Measurements from ENCODE around the gene C17orf50. TPM values are rescaled to one million over a fixed set of nuclear protein-coding genes. Genes with fewer than 3 reads are reported as not detected.

C17orf50 gene
- total RNA-seq, 1 experiment from 2014 or later, result not detected

GRCh38 chr17:35784895-35785294 lies 24.2 kb downstream of the C17orf50 start:
- no TSS peak for BruUV-seq (replicated peaks)
- intact Hi-C loops (cut with micrococcal nuclease), result no loop called here

More at GRCh38 chr17:35784895-35785294, 24.2 kb downstream of the C17orf50 start:
- Histone ChIP-seq H3K4me2 (ENCODE audit: low read length) (no peak overlapping the region), H3K4me1 (ENCODE audit: control insufficient read depth in 1 of 2, insufficient read depth in 2 of 2, low read length in 2 of 2) (peaks cover 19 to 53% of the 10 kb centered on the region in 2 experiments), H3K9me2 (ENCODE audit: insufficient read depth) (no peaks in the 10 kb centered on the region), H3K79me2 (ENCODE audit: insufficient read depth, low read length) (no peaks in the 10 kb centered on the region), H2AFZ (ENCODE audit: low read depth, low read length, poor library complexity, severe bottlenecking) (no peak overlapping the region), H4K20me1 (ENCODE audit: insufficient read depth) (no peaks in the 10 kb centered on the region), H3K36me3 (ENCODE audit: control insufficient read depth in 1 of 2, insufficient read depth in 2 of 2, low read length in 2 of 2) (no peaks in the 10 kb centered on the region), H3K27me3 (ENCODE audit: insufficient read depth, low read length) (0 out of 2 replicates have a peak, but pooled peaks cover 3% of the 10 kb centered on the region), H3K9ac (ENCODE audit: low read length) (no peak overlapping the region), H3K9me3 (ENCODE audit: control insufficient read depth in 1 of 2, insufficient read depth in 1 of 2, low read depth in 1 of 2, low read length in 2 of 2) (no peaks in the 10 kb centered on the region), H3K27ac (ENCODE audit: low read depth, low read length) (no peak overlapping the region), H3K4me3 (replicated peaks in 1 of 2; ENCODE audit: low read depth in 1 of 2, low read length in 2 of 2) (no peak overlapping the region)
- ATAC-seq, result no peak
- DNase-seq (ENCODE audit: low read depth, low spot score), result no peak
- ChIA-PET POLR2A (interaction anchor here (1.2 to 1.6 kb wide), 2 partner anchors 12 to 24 kb away, joined by 3 to 6 read pairs; partner anchors contain the start of gene TAF15), CTCF (interaction anchor here (1.1 kb wide), 1 partner anchor 14 kb away, joined by 3 read pairs; no protein-coding TSS in a partner anchor), RAD21 (ENCODE audit: low non-redundant PET in 1 of 2, low total read pairs in 2 of 2, uncharacterized antibody in 2 of 2, unreplicated experiment in 2 of 2) (no interaction called here)
- TF ChIP-seq EGR1 (IDR thresholded peaks at IDR 0.05; ENCODE audit: low read depth) (no peak), FOSL1 (IDR thresholded peaks at IDR 0.05; ENCODE audit: low read depth) (no peak), SP1 (IDR thresholded peaks at IDR 0.05; ENCODE audit: low read depth) (no peak), EZH2phosphoT487 (IDR thresholded peaks at IDR 0.05; ENCODE audit: borderline replicate concordance) (no peak), ZBTB33 (IDR thresholded peaks at IDR 0.05; ENCODE audit: extremely low read depth, insufficient replicate concordance, low read length) (no peak), CBX3 (IDR thresholded peaks at IDR 0.05; ENCODE audit: low read depth) (no peak), SRF (IDR thresholded peaks at IDR 0.05; ENCODE audit: low read depth) (no peak), ELF1 (IDR thresholded peaks at IDR 0.05; ENCODE audit: borderline replicate concordance, low read depth) (no peak), YY1 (IDR thresholded peaks at IDR 0.05; ENCODE audit: extremely low read depth, insufficient replicate concordance, low read depth, low read length) (no peak), CEBPB (IDR thresholded peaks at IDR 0.05; ENCODE audit: low read depth) (no peak), SIN3A (IDR thresholded peaks at IDR 0.05; ENCODE audit: low read depth) (no peak), RAD21 (IDR thresholded peaks at IDR 0.05; ENCODE audit: low read depth) (no peak), JUND (IDR thresholded peaks at IDR 0.05) (no peak)
- TF ChIP-seq, protein P1, sequence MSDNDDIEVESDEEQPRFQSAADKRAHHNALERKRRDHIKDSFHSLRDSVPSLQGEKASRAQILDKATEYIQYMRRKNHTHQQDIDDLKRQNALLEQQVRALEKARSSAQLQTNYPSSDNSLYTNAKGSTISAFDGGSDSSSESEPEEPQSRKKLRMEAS (IDR thresholded peaks at IDR 0.05), result no peak
- TF ChIP-seq, protein P2, sequence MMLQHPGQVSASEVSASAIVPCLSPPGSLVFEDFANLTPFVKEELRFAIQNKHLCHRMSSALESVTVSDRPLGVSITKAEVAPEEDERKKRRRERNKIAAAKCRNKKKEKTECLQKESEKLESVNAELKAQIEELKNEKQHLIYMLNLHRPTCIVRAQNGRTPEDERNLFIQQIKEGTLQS (IDR thresholded peaks at IDR 0.05), result no peak

All from HCT116 (cell line).